Endothelial cell of umbilical vein (primary cell): Measurements from ENCODE around the gene U2AF2. TPM values are rescaled to one million over a fixed set of nuclear protein-coding genes. Genes with fewer than 3 reads are reported as not detected.

ENCODE experiments used
- BruUV-seq: library from RNA; stranded (reverse); fragments of 400-500 nt; replicated peaks from 2 replicates; lab custom pipeline; 2021; lab: Mats Ljungman, UMichigan
- CTCF ChIA-PET: fragments of 300-600, 350-600 bp; sonication (Branson Sonifier 250); formaldehyde crosslinking; loops from one replicate; lab custom pipeline; 2021; ENCODE audit warnings: antibody characterized with exemption, inconsistent platforms; lab: Charles Lee
- POLR2A ChIA-PET: fragments of 300-600, 350-600 bp; sonication (Branson Sonifier 250); formaldehyde crosslinking; loops from one replicate; lab custom pipeline; 2021; ENCODE audit warnings: antibody characterized with exemption, inconsistent platforms; lab: Charles Lee
- DNase-seq: peaks from one replicate; pipeline ENCODE4 v3.0.0-alpha.2; 2011; ENCODE audit warnings: low read depth, low spot score
- FAIRE-seq: peaks from 2 replicates; lab custom pipeline; 2011; peaks lifted over from hg19 to GRCh38; lab: Jason Lieb, UNC
- H2AFZ ChIP-seq: 2 replicates; pipeline ENCODE4 v1.6.0; 2012; ENCODE audit warnings: low read depth, low read length, control low read depth, inconsistent platforms
- H3K27ac ChIP-seq: 2 replicates; pipeline ENCODE4 v1.5.1; 2011; ENCODE audit warnings: low read depth, mild to moderate bottlenecking, control low read depth, low read length, moderate library complexity; ENCODE audit not compliant: insufficient read depth
- H3K27me3 ChIP-seq, 2 experiments: 2 replicates each; pipeline versions ENCODE4 v1.6.0 to v1.6.1; 2011; ENCODE audit warnings: low read length in 2 of 2, mixed read lengths in 1 of 2; ENCODE audit not compliant: control insufficient read depth in 2 of 2, insufficient read depth in 2 of 2
- H3K36me3 ChIP-seq, 2 experiments: 2 replicates in 1 of 2; 3 replicates in 1 of 2; pipeline ENCODE4 v1.5.1; 2011; ENCODE audit warnings: low read length in 2 of 2, mild to moderate bottlenecking in 1 of 2, moderate library complexity in 1 of 2; ENCODE audit not compliant: control insufficient read depth in 2 of 2, insufficient read depth in 2 of 2; ENCODE audit errors: extremely low read depth in 1 of 2
- H3K4me1 ChIP-seq: 3 replicates; pipeline ENCODE4 v1.5.1; 2011; ENCODE audit warnings: mild to moderate bottlenecking, low read length; ENCODE audit not compliant: control insufficient read depth, insufficient read depth; ENCODE audit errors: extremely low read depth
- H3K4me2 ChIP-seq: 2 replicates; pipeline ENCODE4 v1.6.1; 2011; ENCODE audit warnings: low read length, control low read depth, mixed read lengths; ENCODE audit not compliant: insufficient read depth
- H3K4me3 ChIP-seq, 3 experiments: fragments of 200-600 bp in 1 of 3; sonication (generic), shearing (Covaris generic) in 1 of 3; replicated peaks in 1 of 3; 2 replicates each; pipeline ENCODE4 v1.5.1; 2011 to 2016; ENCODE audit warnings: control low read depth in 3 of 3, low read length in 3 of 3, mild to moderate bottlenecking in 2 of 3, inconsistent platforms in 1 of 3, low read depth in 1 of 3, moderate library complexity in 1 of 3; ENCODE audit not compliant: insufficient read depth in 1 of 3
- H3K79me2 ChIP-seq: 2 replicates; pipeline ENCODE4 v1.6.0; 2012; ENCODE audit warnings: low read length, inconsistent platforms; ENCODE audit not compliant: control insufficient read depth, insufficient read depth
- H3K9ac ChIP-seq: replicated peaks from 2 replicates; pipeline ENCODE3; 2011; ENCODE audit warnings: low read length, control low read depth; ENCODE audit not compliant: insufficient read depth; ENCODE audit errors: extremely low read depth
- H3K9me1 ChIP-seq: replicated peaks from 3 replicates; pipeline ENCODE4 v1.6.0; 2011; ENCODE audit warnings: mild to moderate bottlenecking, low read length; ENCODE audit not compliant: control insufficient read depth, insufficient read depth; ENCODE audit errors: extremely low read depth
- H3K9me3 ChIP-seq: replicated peaks from 2 replicates; pipeline ENCODE4 v1.5.1; 2012; ENCODE audit warnings: low read length, inconsistent platforms; ENCODE audit not compliant: control insufficient read depth, insufficient read depth
- H4K20me1 ChIP-seq: replicated peaks from 2 replicates; pipeline ENCODE3; 2011; ENCODE audit warnings: mild to moderate bottlenecking, low read length; ENCODE audit not compliant: control insufficient read depth, insufficient read depth; ENCODE audit errors: extremely low read depth
- EZH2 ChIP-seq: IDR thresholded peaks from 2 replicates; pipeline ENCODE4 v1.6.1; 2012; ENCODE audit warnings: borderline replicate concordance, low read depth, mild to moderate bottlenecking, moderate library complexity, low read length, inconsistent platforms; ENCODE audit not compliant: severe bottlenecking
- FOS ChIP-seq: IDR thresholded peaks from 2 replicates; pipeline ENCODE4 v1.6.1; 2011; ENCODE audit warnings: mild to moderate bottlenecking, low read length, moderate library complexity, borderline replicate concordance; ENCODE audit not compliant: insufficient read depth
- GATA2 ChIP-seq: IDR thresholded peaks from 2 replicates; pipeline ENCODE4 v1.7.0; 2011; ENCODE audit warnings: low read depth, mild to moderate bottlenecking, moderate library complexity, mixed read lengths, low read length; ENCODE audit not compliant: insufficient read length, insufficient read depth
- JUN ChIP-seq: IDR thresholded peaks from 2 replicates; pipeline ENCODE4 v1.6.1; 2011; ENCODE audit warnings: borderline replicate concordance, low read depth; ENCODE audit not compliant: insufficient read length, insufficient read depth
- MAX ChIP-seq: IDR thresholded peaks from 2 replicates; pipeline ENCODE4 v1.6.1; 2011; ENCODE audit not compliant: insufficient read depth, insufficient read length
- MYC ChIP-seq: IDR thresholded peaks from one replicate; pipeline ENCODE4 v1.6.1; 2011; ENCODE audit warnings: mild to moderate bottlenecking, low read depth, low read length
- POLR2A ChIP-seq: IDR thresholded peaks from 2 replicates; pipeline ENCODE4 v1.6.1; 2012; ENCODE audit warnings: low read depth, mild to moderate bottlenecking, control low read depth, low read length
- POLR2AphosphoS5 ChIP-seq: IDR thresholded peaks from 2 replicates; pipeline ENCODE4 v1.6.1; 2012; ENCODE audit warnings: low read depth, mild to moderate bottlenecking, control low read depth, low read length, moderate library complexity; ENCODE audit not compliant: insufficient read depth
- dilution Hi-C: fragments of 300-500 bp; cut with MboI; formaldehyde crosslinking; loops from one replicate; pipeline ENCODE4 v1.15.0; 2019; ENCODE audit warnings: low sequenced_read_pairs; ENCODE audit not compliant: extremely low pct_ligation_motif_present
- intact Hi-C: fragments of 100-400 bp; cut with micrococcal nuclease; formaldehyde crosslinking; loops from one replicate; pipeline ENCODE4 v1.10.0; 2022
- polyA plus RNA-seq, 4 experiments: library from polyadenylated mRNA; depleted of rRNA in 3 of 4; stranded (reverse) in 3 of 4; unstranded in 1 of 4; fragments of >200 nt; gene quantifications; 2 replicates each; pipeline versions ENCODE4 v1.2.1 to v1.2.3, GENCODE V29; 2011 to 2012; ENCODE audit warnings: missing spikeins in 1 of 4
- total RNA-seq: library from RNA; stranded (reverse); gene quantifications from 2 replicates; pipeline ENCODE4 v1.2.3, GENCODE V29; 2021
- TF ChIP-seq, protein P1 (sequence below), 2 donors: IDR thresholded peaks; 1 replicate in 1 of 2; 2 replicates in 1 of 2; pipeline ENCODE4 v1.5.1; 2011; ENCODE audit warnings: low read length in 2 of 2, mild to moderate bottlenecking in 2 of 2, moderate library complexity in 2 of 2, control low read depth in 1 of 2, inconsistent platforms in 1 of 2, low read depth in 1 of 2; ENCODE audit not compliant: insufficient read depth in 1 of 2; ENCODE audit errors: extremely low read depth in 1 of 2

Gene U2AF2
- total and polyA plus RNA-seq, 2 donors (not counting 3 experiments of a cell fraction or from before 2014, with no cell fraction given), result 183 to 259 TPM

- Histone ChIP-seq H3K27ac (peak overlapping the region; percentile 52), H3K9me1 (no peaks in the 10 kb centered on the region), H3K9ac (peak overlapping the region; percentile 41), H3K4me1 (peaks cover 32% of the 10 kb centered on the region), H3K36me3 (peaks cover 0 to 5% of the 10 kb centered on the region in 2 experiments), H2AFZ (peak overlapping the region; percentile 64), H4K20me1 (no peaks in the 10 kb centered on the region), H3K4me2 (peak overlapping the region; percentile 63), H3K27me3 (no peaks in the 10 kb centered on the region), H3K4me3 (peak overlapping the region; percentile 36 to 75 (median 59)), H3K9me3 (no peaks in the 10 kb centered on the region), H3K79me2 (peaks cover 37% of the 10 kb centered on the region)
- TF ChIP-seq POLR2AphosphoS5, result peak; percentile 54
- no peak for TF ChIP-seq POLR2A
- no peak for TF ChIP-seq JUN
- TF ChIP-seq, protein P1, sequence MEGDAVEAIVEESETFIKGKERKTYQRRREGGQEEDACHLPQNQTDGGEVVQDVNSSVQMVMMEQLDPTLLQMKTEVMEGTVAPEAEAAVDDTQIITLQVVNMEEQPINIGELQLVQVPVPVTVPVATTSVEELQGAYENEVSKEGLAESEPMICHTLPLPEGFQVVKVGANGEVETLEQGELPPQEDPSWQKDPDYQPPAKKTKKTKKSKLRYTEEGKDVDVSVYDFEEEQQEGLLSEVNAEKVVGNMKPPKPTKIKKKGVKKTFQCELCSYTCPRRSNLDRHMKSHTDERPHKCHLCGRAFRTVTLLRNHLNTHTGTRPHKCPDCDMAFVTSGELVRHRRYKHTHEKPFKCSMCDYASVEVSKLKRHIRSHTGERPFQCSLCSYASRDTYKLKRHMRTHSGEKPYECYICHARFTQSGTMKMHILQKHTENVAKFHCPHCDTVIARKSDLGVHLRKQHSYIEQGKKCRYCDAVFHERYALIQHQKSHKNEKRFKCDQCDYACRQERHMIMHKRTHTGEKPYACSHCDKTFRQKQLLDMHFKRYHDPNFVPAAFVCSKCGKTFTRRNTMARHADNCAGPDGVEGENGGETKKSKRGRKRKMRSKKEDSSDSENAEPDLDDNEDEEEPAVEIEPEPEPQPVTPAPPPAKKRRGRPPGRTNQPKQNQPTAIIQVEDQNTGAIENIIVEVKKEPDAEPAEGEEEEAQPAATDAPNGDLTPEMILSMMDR (IDR thresholded peaks at IDR 0.05; ENCODE audit: extremely low read depth in 1 of 2, insufficient read depth in 1 of 2, low read depth in 1 of 2, low read length in 2 of 2), result peak; percentile 55 to 73
- peak; percentile 95 for TF ChIP-seq MAX
- TF ChIP-seq FOS, result no peak
- TF ChIP-seq MYC, result peak; percentile 92
- no peak for TF ChIP-seq GATA2
- no peak for TF ChIP-seq EZH2
- intact Hi-C loops, result loop anchor here (1.0 to 5.0 kb wide), 2 partner anchors 13 to 553 kb away; no protein-coding TSS in a partner anchor
- POLR2A ChIA-PET, result no interaction called here
- CTCF ChIA-PET, result interaction anchor here (0.6 to 1.4 kb wide), 7 partner anchors 13 to 173 kb away, joined by 3 to 6 read pairs (median 4); partner anchors contain the start of gene ZNF784
- dilution Hi-C loops, result no loop called here
- DNase-seq (peak; percentile 80), FAIRE-seq (peak; percentile 28)
- no TSS peak for BruUV-seq
Observed at GRCh38 chr19:55640043-55640576, 14.7 kb upstream of the U2AF2 start.
